ENCODE results near the gene CDC42EP3.

The CDC42EP3 gene

GRCh38 chr2:37633845-37634244 is 37.6 kb downstream of the CDC42EP3 start:
- no peak for DNase-seq

- DNase-seq: no peak
Observed at GRCh38 chr2:37633234-37633633, 38.2 kb downstream of the CDC42EP3 start.

GRCh38 chr2:37632310-37632709 is 39.1 kb downstream of the CDC42EP3 start:
- no peak for DNase-seq

- DNase-seq: no peak
Observed at GRCh38 chr2:37631698-37632097, 39.7 kb downstream of the CDC42EP3 start.

GRCh38 chr2:37631292-37631691 is 40.1 kb downstream of the CDC42EP3 start:
- no peak for DNase-seq

GRCh38 chr2:37630776-37631175 is 40.7 kb downstream of the CDC42EP3 start:
- no peak for DNase-seq

GRCh38 chr2:37630301-37630700 is 41.1 kb downstream of the CDC42EP3 start:
- DNase-seq: no peak

GRCh38 chr2:37629529-37629928 is 41.9 kb downstream of the CDC42EP3 start:
- no peak for DNase-seq

GRCh38 chr2:37627710-37628109 is 43.7 kb downstream of the CDC42EP3 start:
- DNase-seq: no peak

GRCh38 chr2:37625796-37626571 is 45.5 kb downstream of the CDC42EP3 start:
- DNase-seq: peak; percentile 42

GRCh38 chr2:37625156-37625555 is 46.3 kb downstream of the CDC42EP3 start:
- no peak for DNase-seq

- no peak for DNase-seq
Observed at GRCh38 chr2:37623971-37624900, 47.2 kb downstream of the CDC42EP3 start.

GRCh38 chr2:37623406-37623805 is 48.0 kb downstream of the CDC42EP3 start:
- DNase-seq: no peak

GRCh38 chr2:37622450-37623100 is 48.9 kb downstream of the CDC42EP3 start:
- no peak for DNase-seq

- no peak for DNase-seq
Observed at GRCh38 chr2:37621199-37621598, 50.2 kb downstream of the CDC42EP3 start.

- no peak for DNase-seq
Observed at GRCh38 chr2:37619959-37620300, 51.5 kb downstream of the CDC42EP3 start.

- DNase-seq: no peak
Observed at GRCh38 chr2:37619230-37619958, 52.0 kb downstream of the CDC42EP3 start.

GRCh38 chr2:37618326-37618725 is 53.1 kb downstream of the CDC42EP3 start:
- DNase-seq: no peak

- no peak for DNase-seq
Observed at GRCh38 chr2:37617119-37617892, 54.1 kb downstream of the CDC42EP3 start.

GRCh38 chr2:37616677-37617005 is 54.8 kb downstream of the CDC42EP3 start:
- no peak for DNase-seq

- DNase-seq: peak; percentile 42
Observed at GRCh38 chr2:37615804-37616676, 55.4 kb downstream of the CDC42EP3 start.

Data from activated T-cell treated with anti-CD3 and anti-CD28 coated beads for 4 hours (primary cell).